GM06990 (cell line): ENCODE results near the gene ARID1B.

Experiments used
- DNase-seq: peaks from one replicate; pipeline ENCODE4 v3.0.0-alpha.2; 2011; ENCODE audit not compliant: insufficient read length; ENCODE audit errors: extremely low read depth
- H3K27me3 ChIP-seq: replicated peaks from 2 replicates; pipeline ENCODE4 v1.6.0; 2011; ENCODE audit warnings: low read length; ENCODE audit not compliant: control insufficient read depth, insufficient read depth
- H3K36me3 ChIP-seq: 2 replicates; pipeline ENCODE4 v1.5.1; 2011; ENCODE audit warnings: low read length; ENCODE audit not compliant: control insufficient read depth, insufficient read depth
- H3K4me3 ChIP-seq: replicated peaks from 2 replicates; pipeline ENCODE4 v1.5.1; 2011; ENCODE audit warnings: low read depth, mild to moderate bottlenecking, control low read depth, low read length
- CTCF ChIP-seq: IDR thresholded peaks from 2 replicates; pipeline ENCODE4 v1.5.1; 2011; ENCODE audit warnings: low read length, control low read depth, mild to moderate bottlenecking, inconsistent platforms; ENCODE audit not compliant: insufficient read depth, poor library complexity, severe bottlenecking

Gene ARID1B

GRCh38 chr6:157172830-157173536 is 395.8 kb downstream of the ARID1B start:
- Histone ChIP-seq H3K4me3 (no peak overlapping the region), H3K27me3 (no peaks in the 10 kb centered on the region), H3K36me3 (peaks cover 10% of the 10 kb centered on the region)
- no peak for TF ChIP-seq CTCF
- DNase-seq, result no peak

- DNase-seq, result no peak
- Histone ChIP-seq H3K36me3 (peaks cover 10% of the 10 kb centered on the region), H3K4me3 (no peak overlapping the region), H3K27me3 (no peaks in the 10 kb centered on the region)
- TF ChIP-seq CTCF, result no peak
Measured at GRCh38 chr6:157173776-157174175, 396.6 kb downstream of the ARID1B start.

GRCh38 chr6:157174731-157175130 is 397.6 kb downstream of the ARID1B start:
- Histone ChIP-seq H3K4me3 (no peak overlapping the region), H3K27me3 (no peaks in the 10 kb centered on the region), H3K36me3 (peaks cover 6% of the 10 kb centered on the region)
- no peak for DNase-seq
- no peak for TF ChIP-seq CTCF

- Histone ChIP-seq H3K27me3 (no peaks in the 10 kb centered on the region), H3K4me3 (no peak overlapping the region), H3K36me3 (peaks cover 9% of the 10 kb centered on the region)
- DNase-seq, result no peak
- TF ChIP-seq CTCF, result no peak
Measured at GRCh38 chr6:157177731-157178336, 400.7 kb downstream of the ARID1B start.

DNA sequence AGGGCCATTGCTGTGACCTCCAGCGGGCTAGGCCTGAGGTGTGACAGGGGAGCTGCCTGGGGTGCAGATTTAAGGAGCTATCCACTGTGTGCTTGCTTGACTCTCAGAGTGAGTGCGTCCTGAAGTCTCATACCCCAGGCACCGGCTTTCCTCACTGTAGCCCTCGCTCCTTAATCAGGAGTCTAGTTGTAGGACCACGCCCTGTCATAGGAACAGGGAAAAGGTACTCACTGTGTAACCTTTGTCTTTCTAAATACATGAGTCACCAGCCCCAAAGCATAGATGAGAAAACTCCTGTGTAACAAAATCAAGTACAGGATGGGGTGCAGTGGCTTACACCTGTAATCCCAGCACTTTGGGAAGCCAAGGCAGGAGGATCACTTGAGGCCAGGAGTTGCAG is 404.5 kb downstream of the ARID1B start:
- no peak for DNase-seq
- H3K4me3 ChIP-seq, result no peak overlapping the region

More for the DNA sequence above, 404.5 kb downstream of the ARID1B start:
- peaks cover 20% of the 10 kb centered on the region for H3K36me3 ChIP-seq
- H3K27me3 ChIP-seq, result no peaks in the 10 kb centered on the region
- TF ChIP-seq CTCF, result no peak
